ENCODE data around the gene RAB14. TPM values are rescaled to one million over a fixed set of nuclear protein-coding genes. Genes with fewer than 3 reads are reported as not detected.

Gene RAB14
- total and polyA plus RNA-seq, 9 donors = 28.3 to 63.4 (median 51.6) TPM

DNA sequence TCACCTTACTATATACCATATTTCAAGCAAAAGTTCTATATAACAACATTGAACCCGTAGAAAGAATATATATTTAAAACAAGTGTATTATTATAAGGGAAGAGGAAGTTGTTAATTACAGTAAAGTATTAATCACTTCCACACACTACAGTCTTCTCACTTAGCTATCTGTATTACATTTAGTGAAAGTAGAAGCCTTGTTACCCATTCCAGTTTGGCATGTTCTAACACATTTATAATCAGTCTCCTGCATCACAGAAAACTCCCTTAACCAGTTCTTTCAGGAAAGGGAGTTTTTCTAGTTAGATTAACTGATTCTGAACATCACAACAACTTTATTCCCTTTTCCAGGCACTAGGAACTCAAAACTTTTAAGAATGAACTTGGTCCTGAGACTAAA, 6.9 kb downstream of the RAB14 start:
- Histone ChIP-seq H3K27ac (ENCODE audit: low read length) (no peak overlapping the region), H3K9me3 (replicated peaks; ENCODE audit: control insufficient read depth, low read depth, low read length) (no peaks in the 10 kb centered on the region), H3K4me3 (ENCODE audit: low read length) (no peak overlapping the region), H3K36me3 (ENCODE audit: control insufficient read depth, insufficient read depth, low read length) (no peaks in the 10 kb centered on the region), H3K4me1 (ENCODE audit: control insufficient read depth, insufficient read depth, low read length) (peaks cover 2% of the 10 kb centered on the region), H3K27me3 (ENCODE audit: control insufficient read depth, insufficient read depth, low read length) (no peaks in the 10 kb centered on the region)
- no peak for DNase-seq
- no CpG with 5 or more reads among the region's 1 CpG for WGBS (ENCODE audit: insufficient coverage)

DNA sequence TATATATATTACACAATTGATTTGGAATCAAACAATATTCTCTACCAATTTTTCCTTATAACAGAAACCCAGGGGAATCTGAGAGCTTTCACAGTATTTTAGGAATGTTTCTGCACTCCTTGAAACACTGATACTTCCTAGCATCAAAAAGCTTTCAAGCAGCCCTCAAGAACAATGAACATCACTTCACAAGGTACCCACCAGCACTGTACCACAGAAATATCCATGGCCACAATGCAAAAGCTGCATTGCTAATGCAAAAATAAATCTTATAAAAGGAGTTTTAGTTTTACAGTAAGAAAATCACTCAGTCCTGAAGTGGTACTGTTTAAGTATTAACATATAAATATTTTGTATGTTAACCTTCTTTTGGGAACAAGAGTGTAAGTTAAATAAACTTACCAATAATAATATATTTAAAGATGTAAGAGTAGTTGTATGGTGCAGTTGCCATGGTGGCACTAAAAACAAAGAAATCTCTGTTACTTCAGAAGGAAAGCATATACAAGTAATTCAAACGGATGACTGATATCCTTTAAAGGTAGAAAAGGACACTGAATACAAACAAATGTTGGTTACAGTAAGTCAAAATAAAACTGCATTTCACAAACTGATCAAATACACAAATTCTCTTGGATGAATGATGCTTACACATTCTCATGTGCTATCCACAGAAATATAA, 8.6 kb downstream of the RAB14 start:
- Histone ChIP-seq H3K27me3 (ENCODE audit: control insufficient read depth, insufficient read depth, low read length) (no peaks in the 10 kb centered on the region), H3K27ac (ENCODE audit: low read length) (no peak overlapping the region), H3K9me3 (replicated peaks; ENCODE audit: control insufficient read depth, low read depth, low read length) (no peaks in the 10 kb centered on the region), H3K36me3 (ENCODE audit: control insufficient read depth, insufficient read depth, low read length) (no peaks in the 10 kb centered on the region), H3K4me1 (ENCODE audit: control insufficient read depth, insufficient read depth, low read length) (no peaks in the 10 kb centered on the region), H3K4me3 (ENCODE audit: low read length) (no peak overlapping the region)
- no CpG with 5 or more reads among the region's 1 CpG for WGBS (ENCODE audit: insufficient coverage)
- DNase-seq = no peak

DNA sequence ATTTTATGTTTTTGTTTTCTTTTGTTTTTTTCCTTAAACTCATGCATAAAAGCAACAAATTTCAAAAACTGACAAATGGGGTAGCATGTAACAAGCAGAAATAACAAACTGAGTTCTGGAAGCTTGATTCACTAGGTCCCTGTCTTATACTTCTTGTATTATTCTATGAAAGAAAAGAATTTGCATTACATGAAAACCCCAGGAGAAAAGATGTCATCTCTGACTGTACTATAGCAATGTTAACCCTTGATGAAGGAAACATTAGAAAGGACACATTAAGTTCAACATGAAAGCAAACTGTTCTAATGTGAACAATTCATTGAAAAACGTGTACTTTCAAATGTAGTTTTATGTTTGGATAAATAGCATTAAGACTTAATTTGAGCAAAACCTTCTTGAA, 9.2 kb downstream of the RAB14 start:
- no peaks in the 10 kb centered on the region for H3K9me3 ChIP-seq (replicated peaks; ENCODE audit: control insufficient read depth, low read depth, low read length)
- H3K27me3 ChIP-seq (ENCODE audit: control insufficient read depth, insufficient read depth, low read length) = no peaks in the 10 kb centered on the region
- DNase-seq = no peak
- no peak overlapping the region for H3K4me3 ChIP-seq (ENCODE audit: low read length)
- WGBS (ENCODE audit: insufficient coverage) = no CpG with 5 or more reads among the region's 1 CpG
- H3K27ac ChIP-seq (ENCODE audit: low read length) = no peak overlapping the region
- H3K4me1 ChIP-seq (ENCODE audit: control insufficient read depth, insufficient read depth, low read length) = no peaks in the 10 kb centered on the region
- H3K36me3 ChIP-seq (ENCODE audit: control insufficient read depth, insufficient read depth, low read length) = no peaks in the 10 kb centered on the region

DNA sequence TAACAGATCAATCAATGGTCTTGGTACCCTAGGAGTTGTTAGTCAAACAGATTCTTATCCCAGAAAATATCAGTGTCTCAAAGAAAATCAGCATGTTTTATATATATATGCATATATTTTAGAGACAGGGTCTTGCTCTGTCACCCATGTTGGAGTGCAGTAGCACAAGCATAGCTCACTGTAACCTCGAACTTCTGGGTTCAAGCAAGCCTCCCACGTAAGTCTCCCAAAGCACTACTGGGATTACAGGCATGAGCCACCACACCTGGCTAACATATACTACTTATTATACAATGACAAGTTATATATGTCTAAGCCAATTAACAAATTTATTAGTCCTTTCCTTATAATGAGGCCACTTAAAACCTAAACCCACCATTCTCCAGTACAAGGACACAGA, 10.4 kb downstream of the RAB14 start:
- no peaks in the 10 kb centered on the region for H3K9me3 ChIP-seq (replicated peaks; ENCODE audit: control insufficient read depth, low read depth, low read length)
- peaks cover under 1% of the 10 kb centered on the region for H3K36me3 ChIP-seq (ENCODE audit: control insufficient read depth, insufficient read depth, low read length)
- no peak overlapping the region for H3K4me3 ChIP-seq (ENCODE audit: low read length)
- no peaks in the 10 kb centered on the region for H3K4me1 ChIP-seq (ENCODE audit: control insufficient read depth, insufficient read depth, low read length)
- H3K27ac ChIP-seq (ENCODE audit: low read length) = no peak overlapping the region
- no peak for DNase-seq
- H3K27me3 ChIP-seq (ENCODE audit: control insufficient read depth, insufficient read depth, low read length) = no peaks in the 10 kb centered on the region
- WGBS (ENCODE audit: insufficient coverage) = no CpG with 5 or more reads among the region's 2 CpGs

DNA sequence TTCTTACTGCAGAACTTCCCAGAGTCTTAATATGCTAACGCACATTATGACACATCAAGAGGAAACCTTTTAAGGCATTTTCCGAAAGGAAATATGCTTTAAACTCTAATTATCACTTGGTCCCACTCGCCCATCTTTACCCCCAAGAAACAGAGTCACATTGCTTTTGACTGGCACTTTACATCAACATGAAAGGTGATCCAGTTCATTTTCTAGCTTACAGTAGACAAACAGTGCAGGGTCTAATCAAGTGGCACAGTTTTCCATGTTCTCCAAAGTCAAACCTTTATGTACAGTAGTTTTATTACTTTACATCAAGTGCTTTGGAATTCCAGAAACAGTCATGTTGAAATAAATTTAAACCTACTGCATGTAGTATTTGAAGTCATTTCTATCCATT, 12.0 kb downstream of the RAB14 start:
- Histone ChIP-seq H3K4me3 (ENCODE audit: low read length) (no peak overlapping the region), H3K9me3 (replicated peaks; ENCODE audit: control insufficient read depth, low read depth, low read length) (no peaks in the 10 kb centered on the region), H3K4me1 (ENCODE audit: control insufficient read depth, insufficient read depth, low read length) (no peaks in the 10 kb centered on the region), H3K36me3 (ENCODE audit: control insufficient read depth, insufficient read depth, low read length) (peaks cover 10% of the 10 kb centered on the region), H3K27me3 (ENCODE audit: control insufficient read depth, insufficient read depth, low read length) (no peaks in the 10 kb centered on the region), H3K27ac (ENCODE audit: low read length) (no peak overlapping the region)
- no peak for DNase-seq
- WGBS (ENCODE audit: insufficient coverage) = 100% methylated on average over 3 of the region's 3 CpGs

DNA sequence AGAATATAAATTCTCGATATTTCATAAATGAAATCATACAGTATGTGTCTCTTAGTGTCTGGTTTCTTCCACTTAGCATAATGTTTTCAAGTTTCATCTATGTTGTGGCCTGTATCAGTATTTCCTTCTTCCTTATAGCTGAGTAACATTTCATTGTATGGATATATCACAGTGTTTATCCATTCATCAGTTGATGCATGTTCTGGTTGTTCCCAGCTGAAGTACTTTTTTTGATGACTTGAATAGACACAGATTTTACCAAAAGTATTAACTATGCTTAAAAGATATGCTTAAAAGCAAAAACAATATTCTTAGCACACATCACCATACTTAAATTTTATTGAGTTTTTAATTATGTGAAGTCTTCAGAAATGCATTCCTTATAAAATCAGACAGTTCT, 12.7 kb downstream of the RAB14 start:
- no peaks in the 10 kb centered on the region for H3K27me3 ChIP-seq (ENCODE audit: control insufficient read depth, insufficient read depth, low read length)
- no CpG with 5 or more reads among the region's 1 CpG for WGBS (ENCODE audit: insufficient coverage)
- no peak for DNase-seq
- peaks cover 13% of the 10 kb centered on the region for H3K36me3 ChIP-seq (ENCODE audit: control insufficient read depth, insufficient read depth, low read length)
- H3K9me3 ChIP-seq (replicated peaks; ENCODE audit: control insufficient read depth, low read depth, low read length) = no peaks in the 10 kb centered on the region
- no peak overlapping the region for H3K27ac ChIP-seq (ENCODE audit: low read length)
- no peak overlapping the region for H3K4me3 ChIP-seq (ENCODE audit: low read length)
- H3K4me1 ChIP-seq (ENCODE audit: control insufficient read depth, insufficient read depth, low read length) = no peaks in the 10 kb centered on the region

DNA sequence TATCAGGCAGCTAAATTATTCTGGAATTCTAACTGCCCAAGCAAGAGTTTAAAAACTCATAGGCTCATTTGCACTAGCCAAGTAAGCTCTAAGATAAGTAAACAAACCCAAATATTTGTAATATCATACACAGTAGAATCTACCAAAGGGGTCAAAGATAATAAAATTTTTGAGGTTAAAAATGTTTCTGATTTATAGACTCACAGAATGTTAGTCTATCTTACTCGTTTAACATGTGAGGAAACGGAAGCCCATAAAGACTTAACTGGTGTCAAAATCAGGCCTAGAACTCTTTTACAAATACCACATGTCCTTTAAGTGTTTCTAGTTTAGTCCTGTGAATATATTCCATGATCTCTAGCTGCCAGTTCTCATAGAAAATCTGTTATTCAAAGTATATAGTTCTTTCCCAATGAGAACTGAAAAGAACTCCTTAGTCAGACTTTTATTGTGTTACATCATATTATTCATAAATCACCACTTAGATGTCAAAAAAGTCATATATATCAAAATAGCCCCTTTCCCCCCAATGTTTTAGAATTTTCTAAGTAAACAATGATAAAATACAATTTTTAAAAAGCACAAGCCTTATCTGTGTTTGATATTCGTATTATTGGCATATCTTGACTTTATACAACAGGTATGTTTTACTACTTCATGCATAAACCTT, 13.9 kb downstream of the RAB14 start:
- no peak overlapping the region for H3K27ac ChIP-seq (ENCODE audit: low read length)
- H3K9me3 ChIP-seq (replicated peaks; ENCODE audit: control insufficient read depth, low read depth, low read length) = no peaks in the 10 kb centered on the region
- H3K36me3 ChIP-seq (ENCODE audit: control insufficient read depth, insufficient read depth, low read length) = peaks cover 15% of the 10 kb centered on the region
- no peaks in the 10 kb centered on the region for H3K27me3 ChIP-seq (ENCODE audit: control insufficient read depth, insufficient read depth, low read length)
- no peak overlapping the region for H3K4me3 ChIP-seq (ENCODE audit: low read length)
- WGBS (ENCODE audit: insufficient coverage) = no CpG with 5 or more reads among the region's 3 CpGs
- no peak for DNase-seq
- H3K4me1 ChIP-seq (ENCODE audit: control insufficient read depth, insufficient read depth, low read length) = no peaks in the 10 kb centered on the region

DNA sequence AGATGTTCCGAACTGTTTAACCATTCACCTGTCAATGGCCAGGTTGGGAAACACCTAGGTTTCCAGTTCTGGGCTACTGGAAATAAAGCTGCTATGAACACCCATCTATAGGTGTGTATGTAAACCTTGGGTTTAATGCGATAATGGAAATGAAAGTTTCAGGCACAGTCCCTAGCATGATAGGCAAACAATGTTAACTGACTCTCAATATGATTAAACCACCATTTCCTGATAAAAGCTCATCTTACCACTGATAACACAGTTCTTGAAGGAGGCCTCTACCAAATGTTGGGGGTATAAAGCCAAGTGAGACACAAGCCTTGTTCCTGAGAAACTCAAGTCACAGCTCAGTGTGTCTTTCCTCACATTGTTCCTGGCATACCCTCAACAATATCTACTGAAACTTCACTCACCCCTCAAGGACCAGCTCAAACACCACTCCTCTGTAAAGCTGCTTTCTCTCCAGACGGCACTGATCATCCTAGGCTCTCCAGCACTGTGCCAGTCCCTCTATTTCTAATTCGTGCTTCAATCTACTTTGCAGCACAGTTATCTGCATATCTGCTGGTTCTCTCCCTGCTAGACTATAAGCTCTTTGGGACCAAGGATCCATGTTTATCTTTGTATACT, 15.8 kb downstream of the RAB14 start:
- WGBS (ENCODE audit: insufficient coverage) = 83% methylated on average over 1 of the region's 4 CpGs
- Histone ChIP-seq H3K4me1 (ENCODE audit: control insufficient read depth, insufficient read depth, low read length) (no peaks in the 10 kb centered on the region), H3K9me3 (replicated peaks; ENCODE audit: control insufficient read depth, low read depth, low read length) (no peaks in the 10 kb centered on the region), H3K36me3 (ENCODE audit: control insufficient read depth, insufficient read depth, low read length) (peaks cover 26% of the 10 kb centered on the region), H3K27me3 (ENCODE audit: control insufficient read depth, insufficient read depth, low read length) (no peaks in the 10 kb centered on the region), H3K4me3 (ENCODE audit: low read length) (no peak overlapping the region), H3K27ac (ENCODE audit: low read length) (no peak overlapping the region)
- no peak for DNase-seq

DNA sequence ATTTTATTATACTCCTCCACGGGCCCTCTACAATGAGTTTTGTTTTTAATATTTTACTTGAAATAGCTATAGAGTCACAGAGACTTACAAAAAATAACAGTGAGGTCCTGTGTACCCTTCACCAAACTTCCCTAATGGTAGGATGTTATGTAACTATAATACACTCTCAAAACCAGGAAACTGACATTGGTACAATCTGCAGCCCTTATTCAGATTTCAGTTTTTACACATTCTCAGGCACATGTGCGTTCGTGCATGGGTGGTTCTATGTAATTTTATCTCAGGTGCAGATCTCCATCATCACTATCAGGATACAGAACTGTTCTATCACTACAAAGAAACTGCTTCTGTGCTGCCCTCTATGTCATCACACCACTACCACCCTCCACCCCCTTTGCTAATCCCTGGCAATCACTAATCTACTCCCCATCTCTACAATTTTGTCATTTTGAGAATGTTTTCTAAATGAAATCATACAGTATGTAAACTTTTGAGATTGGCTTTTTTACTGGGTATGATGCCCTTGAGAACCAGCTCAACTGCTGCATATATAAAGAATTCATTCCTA, 16.4 kb downstream of the RAB14 start:
- no peaks in the 10 kb centered on the region for H3K4me1 ChIP-seq (ENCODE audit: control insufficient read depth, insufficient read depth, low read length)
- no peak for DNase-seq
- H3K27me3 ChIP-seq (ENCODE audit: control insufficient read depth, insufficient read depth, low read length) = no peaks in the 10 kb centered on the region
- peaks cover 29% of the 10 kb centered on the region for H3K36me3 ChIP-seq (ENCODE audit: control insufficient read depth, insufficient read depth, low read length)
- H3K9me3 ChIP-seq (replicated peaks; ENCODE audit: control insufficient read depth, low read depth, low read length) = no peaks in the 10 kb centered on the region
- H3K4me3 ChIP-seq (ENCODE audit: low read length) = no peak overlapping the region
- no peak overlapping the region for H3K27ac ChIP-seq (ENCODE audit: low read length)
- WGBS (ENCODE audit: insufficient coverage) = 79% methylated on average over 2 of the region's 3 CpGs

DNA sequence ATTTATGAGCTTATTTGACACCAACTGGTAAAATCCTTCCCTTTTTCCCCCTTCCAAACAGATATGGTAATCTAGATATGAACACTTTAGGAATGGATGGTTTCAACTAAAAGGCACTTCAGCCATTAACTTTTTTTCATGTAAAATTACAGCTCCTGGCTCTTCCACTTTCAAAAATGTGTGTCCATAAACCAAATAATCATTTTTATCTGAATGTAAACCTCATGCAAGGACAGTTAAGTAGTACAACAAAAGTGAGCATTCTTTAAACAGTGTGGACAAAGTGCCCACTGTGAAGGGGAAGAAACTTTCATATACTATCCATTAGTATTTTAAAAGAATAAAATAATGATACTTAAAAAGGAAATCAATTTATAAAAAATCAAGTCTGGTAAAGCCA, 17.2 kb downstream of the RAB14 start:
- H3K27me3 ChIP-seq (ENCODE audit: control insufficient read depth, insufficient read depth, low read length) = no peaks in the 10 kb centered on the region
- H3K9me3 ChIP-seq (replicated peaks; ENCODE audit: control insufficient read depth, low read depth, low read length) = no peaks in the 10 kb centered on the region
- H3K36me3 ChIP-seq (ENCODE audit: control insufficient read depth, insufficient read depth, low read length) = peaks cover 33% of the 10 kb centered on the region
- DNase-seq = no peak
- H3K4me3 ChIP-seq (ENCODE audit: low read length) = no peak overlapping the region
- no peaks in the 10 kb centered on the region for H3K4me1 ChIP-seq (ENCODE audit: control insufficient read depth, insufficient read depth, low read length)
- no peak overlapping the region for H3K27ac ChIP-seq (ENCODE audit: low read length)
